HG02642 (cell line): ENCODE measurements around the gene WNK4.
A peak's percentile ranks its signal among the peaks of the same experiment; 100 is the strongest.

ENCODE experiments used
- ATAC-seq: cut with Tn5 transposase; IDR thresholded peaks from one replicate; pipeline ENCODE4 v1.9.1; 2021; ENCODE audit warnings: mild to moderate bottlenecking; ENCODE audit not compliant: unreplicated experiment, poor library complexity

The WNK4 gene

DNA sequence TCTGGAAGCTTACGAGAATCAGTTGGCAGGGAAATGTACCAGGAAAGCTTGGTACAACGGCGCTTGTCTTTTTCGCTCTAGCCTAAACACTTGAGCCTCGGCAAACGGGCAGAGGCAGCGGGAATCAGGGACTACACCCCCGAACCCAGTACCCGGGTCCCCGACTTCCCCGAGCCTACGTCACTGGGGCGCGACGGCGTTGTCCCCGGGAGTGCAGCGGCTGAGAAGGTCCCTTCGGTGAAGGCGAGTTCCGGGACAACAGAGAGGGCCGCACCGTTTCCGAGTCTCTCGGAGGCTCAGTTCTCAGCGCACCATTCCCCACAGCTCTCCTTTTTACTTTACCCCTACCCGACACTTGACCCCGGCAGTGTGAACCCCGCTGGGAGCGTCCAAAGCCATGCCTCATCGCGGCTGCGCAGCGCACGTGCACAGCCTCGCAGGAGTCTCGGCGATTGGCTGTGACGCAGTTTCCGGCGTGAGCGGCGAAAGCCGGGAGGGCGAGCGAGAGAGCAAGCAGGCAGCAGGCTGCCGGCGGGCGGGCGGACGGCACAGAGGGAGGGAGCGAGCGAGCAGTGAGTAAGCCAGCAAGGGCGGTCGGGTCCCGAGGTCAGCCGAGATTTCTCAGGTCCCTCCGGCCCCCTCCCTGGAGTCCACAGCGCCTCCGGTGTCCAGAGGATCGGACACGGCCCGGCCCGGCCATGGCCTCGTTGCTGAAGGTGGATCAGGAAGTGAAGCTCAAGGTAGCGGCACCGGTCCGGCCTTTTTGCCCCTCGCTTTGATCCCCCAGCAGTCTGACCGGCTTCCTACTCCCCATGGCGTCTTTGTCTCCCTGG lies 52.7 kb downstream of the WNK4 start, which contains the start of gene PSME3:
Gene PSME3, plus strand, starts transcription at position 464 of the 833 bp plus-strand sequence. Its CDS starts 235 bp downstream, at position 699.
- ATAC-seq, result peak; percentile 88

DNA sequence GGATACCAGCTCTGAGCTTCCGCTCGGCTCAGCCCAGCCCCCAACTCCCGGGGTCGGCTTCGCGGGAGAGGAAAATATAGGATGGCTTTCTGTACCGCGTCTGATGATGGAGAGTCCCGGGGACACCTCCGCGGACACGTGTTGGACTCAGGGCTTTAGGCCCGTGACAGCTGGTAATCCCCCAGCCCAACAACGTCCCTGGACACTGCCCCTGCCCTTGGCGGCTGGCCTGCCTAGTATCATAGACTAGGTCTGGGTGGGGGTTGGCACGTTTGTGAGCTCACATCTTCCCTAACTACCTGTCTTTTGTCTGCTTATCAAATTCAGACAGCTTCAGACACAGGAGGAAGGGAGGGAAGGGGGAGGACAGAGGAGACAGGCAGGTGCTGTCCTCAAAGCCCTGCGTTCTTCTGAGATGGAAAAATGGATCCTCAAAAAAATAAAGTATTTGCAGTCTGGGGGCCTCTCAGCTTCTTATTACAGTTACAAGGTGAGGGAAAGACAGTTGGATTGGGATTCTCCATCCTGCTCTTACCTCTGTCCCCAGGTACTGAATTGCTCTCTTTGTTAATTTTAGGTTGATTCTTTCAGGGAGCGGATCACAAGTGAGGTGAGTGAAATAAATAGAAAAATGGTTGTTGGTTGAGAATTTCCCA lies 53.5 kb downstream of the WNK4 start:
- peak; percentile 9 for ATAC-seq

DNA sequence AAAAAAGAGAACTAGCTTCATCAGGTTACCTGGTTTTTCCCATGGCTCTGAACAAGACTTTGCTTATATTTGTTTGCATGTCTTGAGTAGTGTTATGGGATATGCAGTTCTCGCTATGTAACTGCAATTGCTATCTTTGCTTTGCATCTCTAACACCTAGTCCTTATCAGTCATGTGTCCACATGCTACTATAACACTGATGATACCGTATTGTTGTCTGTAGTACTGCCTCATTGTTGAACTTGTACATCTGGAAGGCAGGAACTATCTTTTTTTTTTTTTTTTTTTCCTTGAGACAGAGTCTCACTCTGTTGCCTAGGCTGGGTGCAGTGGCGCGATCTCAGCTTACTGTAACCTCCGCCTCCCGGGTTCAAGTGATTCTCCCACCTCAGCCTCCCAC lies 55.3 kb downstream of the WNK4 start:
- no peak for ATAC-seq

DNA sequence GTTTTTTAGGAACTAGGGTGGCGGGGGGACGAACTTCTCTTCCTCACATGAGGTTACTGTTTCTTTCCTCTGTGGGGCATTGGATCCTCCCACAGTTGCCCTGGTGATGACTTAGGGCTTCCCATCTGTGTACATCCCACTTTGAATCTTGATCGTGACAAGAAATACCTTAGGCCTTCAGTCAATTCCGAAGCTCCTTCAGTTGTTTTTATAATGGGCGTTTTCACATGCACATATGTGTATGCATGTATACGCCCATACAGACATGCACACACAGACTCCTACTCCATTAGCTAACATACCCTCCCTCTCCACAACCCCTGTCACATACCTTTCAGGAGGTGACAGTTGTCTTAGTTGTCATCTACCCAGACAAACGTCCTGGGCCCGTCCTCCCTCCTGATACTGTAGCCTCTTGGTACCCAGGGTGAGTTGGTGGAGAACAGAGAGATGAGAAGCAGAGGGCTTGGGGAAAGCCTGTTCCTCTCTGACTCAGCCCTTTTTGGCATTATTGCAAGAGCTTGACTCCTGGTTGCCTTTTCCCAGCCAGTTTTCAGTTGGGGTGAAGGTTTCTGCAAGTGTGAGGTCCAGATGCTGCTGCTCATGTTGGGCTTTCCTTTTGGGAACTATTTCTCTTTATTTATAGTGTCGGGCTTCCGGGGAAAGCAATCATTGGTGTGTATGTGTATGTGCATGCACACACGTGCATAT lies 61.7 kb downstream of the WNK4 start:
- ATAC-seq, result no peak

DNA sequence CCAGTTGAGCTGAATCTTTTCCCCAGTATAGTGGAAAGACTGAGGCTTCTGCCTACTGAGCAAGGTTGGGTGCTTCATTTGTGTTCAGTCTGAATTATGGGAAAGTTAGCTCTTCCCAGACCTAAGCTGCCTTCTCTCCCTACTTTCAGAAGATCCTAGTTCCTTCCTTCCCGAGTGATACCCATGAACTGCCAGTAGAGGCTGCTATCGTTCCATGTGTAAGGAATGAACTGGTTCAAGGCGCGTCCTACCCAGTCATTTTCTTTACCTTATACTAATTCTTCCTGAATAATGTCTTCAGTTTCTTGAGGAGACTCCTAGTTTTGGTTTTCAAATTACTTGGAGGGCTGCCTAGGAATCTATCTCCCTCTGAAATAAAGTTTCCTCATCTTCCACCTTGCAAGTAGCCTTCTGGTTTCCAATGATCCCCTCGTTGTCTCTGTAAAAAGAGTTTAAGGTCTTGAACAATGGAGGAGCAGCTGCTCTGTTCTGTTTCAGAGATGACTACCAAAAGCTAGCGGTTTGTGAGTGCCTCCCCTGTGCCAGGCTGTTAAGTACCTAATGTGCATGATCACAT lies 63.0 kb downstream of the WNK4 start:
- ATAC-seq, result no peak

DNA sequence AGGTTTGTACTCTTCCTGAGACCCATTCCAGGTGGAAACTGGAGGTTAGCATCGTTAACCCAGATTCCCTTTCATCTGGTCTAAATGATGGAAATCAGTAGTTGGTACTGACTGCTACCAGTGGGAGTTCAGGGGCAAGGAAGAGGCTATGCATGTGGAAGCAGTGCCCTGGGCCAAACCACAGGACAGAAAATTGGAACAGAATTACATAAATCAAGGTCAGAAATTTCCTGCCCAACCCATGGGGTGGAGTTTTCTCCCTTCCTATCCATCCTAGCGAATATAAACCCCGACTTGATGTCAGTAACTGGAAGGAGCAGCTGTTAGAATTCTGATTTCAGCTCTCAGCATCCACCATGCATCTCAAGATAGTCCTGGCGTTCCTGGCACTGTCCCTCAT lies 63.9 kb downstream of the WNK4 start, which contains the start of gene AOC2:
Gene AOC2, plus strand, starts transcription at position 310 of the 400 bp plus-strand sequence. Its CDS starts 47 bp downstream, at position 357.
- ATAC-seq, result no peak

DNA sequence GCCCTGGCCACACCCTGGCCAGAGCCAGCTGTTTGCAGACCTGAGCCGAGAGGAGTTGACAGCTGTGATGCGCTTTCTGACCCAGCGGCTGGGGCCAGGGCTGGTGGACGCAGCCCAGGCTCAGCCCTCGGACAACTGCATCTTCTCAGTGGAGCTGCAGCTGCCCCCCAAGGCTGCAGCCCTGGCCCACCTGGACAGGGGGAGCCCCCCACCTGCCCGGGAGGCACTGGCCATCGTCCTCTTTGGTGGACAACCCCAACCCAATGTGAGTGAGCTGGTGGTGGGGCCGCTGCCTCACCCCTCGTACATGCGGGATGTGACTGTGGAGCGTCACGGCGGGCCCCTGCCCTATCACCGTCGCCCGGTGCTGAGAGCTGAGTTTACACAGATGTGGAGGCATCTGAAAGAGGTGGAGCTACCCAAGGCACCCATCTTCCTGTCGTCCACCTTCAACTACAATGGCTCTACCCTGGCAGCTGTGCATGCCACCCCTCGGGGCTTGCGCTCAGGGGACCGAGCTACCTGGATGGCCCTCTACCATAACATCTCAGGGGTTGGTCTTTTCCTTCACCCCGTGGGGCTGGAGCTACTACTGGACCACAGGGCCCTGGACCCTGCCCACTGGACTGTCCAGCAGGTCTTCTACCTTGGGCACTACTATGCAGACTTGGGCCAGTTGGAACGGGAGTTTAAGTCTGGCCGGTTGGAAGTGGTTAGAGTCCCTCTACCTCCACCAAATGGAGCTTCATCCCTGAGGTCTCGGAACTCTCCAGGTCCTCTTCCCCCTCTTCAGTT lies 64.5 kb downstream of the WNK4 start:
- no peak for ATAC-seq

DNA sequence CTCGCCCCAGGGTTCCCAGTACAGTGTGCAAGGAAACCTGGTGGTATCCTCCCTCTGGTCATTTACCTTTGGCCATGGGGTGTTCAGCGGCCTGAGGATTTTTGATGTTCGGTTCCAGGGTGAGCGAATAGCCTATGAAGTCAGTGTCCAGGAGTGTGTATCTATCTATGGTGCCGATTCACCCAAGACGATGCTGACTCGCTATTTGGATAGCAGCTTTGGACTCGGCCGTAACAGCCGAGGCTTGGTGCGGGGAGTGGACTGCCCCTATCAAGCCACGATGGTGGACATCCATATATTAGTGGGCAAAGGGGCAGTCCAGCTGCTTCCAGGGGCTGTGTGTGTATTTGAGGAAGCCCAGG lies 65.1 kb downstream of the WNK4 start:
- no peak for ATAC-seq

GRCh38 chr17:42845918-42846593 lies 65.6 kb downstream of the WNK4 start:
- ATAC-seq, result no peak
